Gastroesophageal sphincter (tissue), 4 donors: ENCODE results near the gene MAML2. TPM values are rescaled to one million over a fixed set of nuclear protein-coding genes. Genes with fewer than 3 reads are reported as not detected.
A peak's percentile ranks its signal among the peaks of the same experiment; 100 is the strongest.

Source experiments
- ATAC-seq: fragments of 150-250 bp; one replicate; pipeline ENCODE4 v1.9.1; 2016; ENCODE audit warnings: mild to moderate bottlenecking, moderate library complexity
- H3K27ac ChIP-seq, 4 donors: fragments of 200-600 bp; sonication (generic) in 3 of 4; 1 replicate in 3 of 4; 2 replicates in 1 of 4; pipeline ENCODE4 v1.5.1; 2016 to 2019
- H3K27me3 ChIP-seq: fragments of 200-600 bp; sonication (generic); one replicate; pipeline ENCODE4 v1.5.1; 2019
- H3K36me3 ChIP-seq, 2 donors: fragments of 200-600 bp; sonication (generic); one replicate each; pipeline ENCODE4 v1.5.1; 2019; ENCODE audit warnings: control low read depth in 1 of 2
- H3K4me1 ChIP-seq, 3 donors: fragments of 200-600 bp; sonication (generic); 1 replicate in 2 of 3; 2 replicates in 1 of 3; pipeline ENCODE4 v1.5.1; 2016 to 2019; ENCODE audit warnings: control low read depth in 2 of 3
- H3K4me3 ChIP-seq, 2 donors: fragments of 200-600 bp; sonication (generic); one replicate each; pipeline ENCODE4 v1.5.1; 2019; ENCODE audit warnings: mild to moderate bottlenecking in 1 of 2, moderate library complexity in 1 of 2
- H3K9me3 ChIP-seq, 3 donors: fragments of 200-600 bp; sonication (generic); one replicate each; pipeline ENCODE4 v1.5.1; 2017 to 2019; ENCODE audit warnings: control low read depth in 2 of 3
- EP300 ChIP-seq: sonication (generic); formaldehyde crosslinking; IDR thresholded peaks from one replicate; pipeline ENCODE4 v1.6.1; 2017; ENCODE audit warnings: antibody characterized with exemption, mild to moderate bottlenecking
- POLR2A ChIP-seq, 2 donors: fragments of 450-650 bp; IDR thresholded peaks; one replicate each; pipeline ENCODE4 v1.6.1; 2017; ENCODE audit warnings: antibody characterized with exemption in 2 of 2, mild to moderate bottlenecking in 2 of 2, moderate library complexity in 1 of 2
- POLR2AphosphoS5 ChIP-seq: sonication (generic); formaldehyde crosslinking; IDR thresholded peaks from one replicate; pipeline ENCODE4 v1.6.1; 2017; ENCODE audit warnings: antibody characterized with exemption
- WGBS, 2 donors: methylation state at CpG; one replicate each; pipeline ENCODE4 v1.1.5; 2018; ENCODE audit warnings: low coverage in 1 of 2; 5-methylcytosine and 5-hydroxymethylcytosine counted together
- total RNA-seq, 4 donors: library from RNA; depleted of rRNA; stranded (reverse); fragments of >200 nt; gene quantifications; one replicate each; pipeline ENCODE4 v1.1.0, GENCODE V29; 2016
- TF ChIP-seq, protein P1 (sequence below), 4 experiments: fragments of 200-600 bp in 2 of 4; fragments of 450-650 bp in 2 of 4; sonication (generic) in 1 of 4; IDR thresholded peaks; one replicate each; pipeline ENCODE4 v1.5.1; 2017 to 2019; ENCODE audit warnings: antibody characterized with exemption in 4 of 4, mild to moderate bottlenecking in 2 of 4, moderate library complexity in 2 of 4

The MAML2 gene
- total RNA-seq, 4 donors from 2014 or later: 15.8 to 31.8 (median 23.7) TPM

DNA sequence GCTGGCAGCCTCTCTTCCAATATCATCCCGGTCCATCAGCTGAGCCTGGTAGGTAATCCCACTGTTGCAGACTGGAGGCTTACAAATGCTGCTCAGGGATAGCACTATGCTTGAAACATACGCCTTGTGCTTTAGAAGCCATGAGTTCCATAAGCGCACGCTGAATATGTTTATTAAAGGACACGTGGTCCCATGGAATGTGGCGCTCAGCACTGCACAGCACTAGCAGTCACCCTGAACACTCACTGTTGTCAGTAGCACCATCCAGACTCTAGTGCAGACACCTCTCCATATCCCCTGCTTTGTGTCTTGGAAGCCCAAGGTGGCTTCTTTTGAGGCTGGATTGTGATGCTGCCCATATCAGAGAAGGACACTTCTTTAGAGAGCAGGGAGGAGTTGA is 120.9 kb downstream of the MAML2 start:
- Histone ChIP-seq H3K4me1 (peaks cover 5 to 61% (median 8%) of the 10 kb centered on the region in 3 donors), H3K27ac (no peak overlapping the region)

DNA sequence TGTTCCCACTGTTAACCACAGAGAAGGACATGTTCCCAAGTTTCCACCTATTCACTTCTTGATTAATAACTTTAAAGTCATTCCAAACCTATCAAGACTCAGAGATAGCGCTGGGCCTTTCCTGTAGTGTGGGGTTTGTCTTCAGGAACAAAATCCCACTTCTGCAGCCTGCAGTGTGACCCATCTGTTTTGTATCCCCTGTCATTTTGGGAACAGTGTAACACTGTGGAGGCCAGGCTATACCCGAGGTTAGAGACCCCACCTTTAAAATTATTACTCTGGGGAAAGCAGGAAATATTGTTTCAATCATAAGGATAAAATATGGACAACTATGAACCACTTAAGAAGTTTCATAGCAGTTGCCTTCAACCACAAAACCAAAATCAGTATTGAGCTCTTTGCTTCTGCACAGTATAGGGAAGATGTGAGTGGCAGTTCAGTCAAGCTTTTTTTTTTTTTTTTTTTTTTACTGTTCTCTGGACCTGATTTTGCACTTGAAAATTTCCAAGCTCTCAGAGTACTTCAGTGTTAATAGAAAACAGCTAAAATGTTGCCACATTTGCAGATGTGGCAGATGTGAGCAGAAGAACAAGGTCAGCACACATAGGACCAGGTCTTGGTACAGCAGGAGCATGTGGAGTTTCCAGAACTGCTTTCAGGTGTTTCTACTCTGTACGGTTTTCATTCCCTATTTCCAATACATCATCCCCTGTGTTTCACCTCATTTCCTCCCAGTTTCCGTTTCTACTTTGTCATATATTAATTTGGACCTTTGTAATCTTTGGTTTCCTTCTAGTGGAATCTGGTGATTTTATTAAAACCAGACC is 121.5 kb downstream of the MAML2 start:
- no peak overlapping the region for H3K4me3 ChIP-seq
- H3K27me3 ChIP-seq: no peaks in the 10 kb centered on the region
- TF ChIP-seq EP300: no peak
- TF ChIP-seq POLR2AphosphoS5: no peak
- TF ChIP-seq, protein P1, sequence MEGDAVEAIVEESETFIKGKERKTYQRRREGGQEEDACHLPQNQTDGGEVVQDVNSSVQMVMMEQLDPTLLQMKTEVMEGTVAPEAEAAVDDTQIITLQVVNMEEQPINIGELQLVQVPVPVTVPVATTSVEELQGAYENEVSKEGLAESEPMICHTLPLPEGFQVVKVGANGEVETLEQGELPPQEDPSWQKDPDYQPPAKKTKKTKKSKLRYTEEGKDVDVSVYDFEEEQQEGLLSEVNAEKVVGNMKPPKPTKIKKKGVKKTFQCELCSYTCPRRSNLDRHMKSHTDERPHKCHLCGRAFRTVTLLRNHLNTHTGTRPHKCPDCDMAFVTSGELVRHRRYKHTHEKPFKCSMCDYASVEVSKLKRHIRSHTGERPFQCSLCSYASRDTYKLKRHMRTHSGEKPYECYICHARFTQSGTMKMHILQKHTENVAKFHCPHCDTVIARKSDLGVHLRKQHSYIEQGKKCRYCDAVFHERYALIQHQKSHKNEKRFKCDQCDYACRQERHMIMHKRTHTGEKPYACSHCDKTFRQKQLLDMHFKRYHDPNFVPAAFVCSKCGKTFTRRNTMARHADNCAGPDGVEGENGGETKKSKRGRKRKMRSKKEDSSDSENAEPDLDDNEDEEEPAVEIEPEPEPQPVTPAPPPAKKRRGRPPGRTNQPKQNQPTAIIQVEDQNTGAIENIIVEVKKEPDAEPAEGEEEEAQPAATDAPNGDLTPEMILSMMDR (IDR thresholded peaks at IDR 0.05): no peak
- TF ChIP-seq POLR2A (IDR thresholded peaks at IDR 0.05): no peak
- peaks cover 5 to 61% (median 8%) of the 10 kb centered on the region in 3 donors for H3K4me1 ChIP-seq
- H3K9me3 ChIP-seq: no peaks in the 10 kb centered on the region
- 47 to 61% methylated on average over 3 to 4 of the region's 4 CpGs for WGBS, 2 donors
- H3K36me3 ChIP-seq: no peaks in the 10 kb centered on the region
- H3K27ac ChIP-seq: no peak overlapping the region
- ATAC-seq: no peak

More for the DNA sequence above, 120.9 kb downstream of the MAML2 start:
- Histone ChIP-seq H3K4me3 (no peak overlapping the region), H3K9me3 (no peaks in the 10 kb centered on the region), H3K36me3 (no peaks in the 10 kb centered on the region), H3K27me3 (no peaks in the 10 kb centered on the region)
- no peak for TF ChIP-seq POLR2AphosphoS5
- TF ChIP-seq, protein P1 (IDR thresholded peaks at IDR 0.05): no peak
- TF ChIP-seq POLR2A (IDR thresholded peaks at IDR 0.05): no peak
- no peak for TF ChIP-seq EP300
- no peak for ATAC-seq
- 93 to 100% methylated on average over 1 to 6 of the region's 6 CpGs for WGBS, 2 donors

DNA sequence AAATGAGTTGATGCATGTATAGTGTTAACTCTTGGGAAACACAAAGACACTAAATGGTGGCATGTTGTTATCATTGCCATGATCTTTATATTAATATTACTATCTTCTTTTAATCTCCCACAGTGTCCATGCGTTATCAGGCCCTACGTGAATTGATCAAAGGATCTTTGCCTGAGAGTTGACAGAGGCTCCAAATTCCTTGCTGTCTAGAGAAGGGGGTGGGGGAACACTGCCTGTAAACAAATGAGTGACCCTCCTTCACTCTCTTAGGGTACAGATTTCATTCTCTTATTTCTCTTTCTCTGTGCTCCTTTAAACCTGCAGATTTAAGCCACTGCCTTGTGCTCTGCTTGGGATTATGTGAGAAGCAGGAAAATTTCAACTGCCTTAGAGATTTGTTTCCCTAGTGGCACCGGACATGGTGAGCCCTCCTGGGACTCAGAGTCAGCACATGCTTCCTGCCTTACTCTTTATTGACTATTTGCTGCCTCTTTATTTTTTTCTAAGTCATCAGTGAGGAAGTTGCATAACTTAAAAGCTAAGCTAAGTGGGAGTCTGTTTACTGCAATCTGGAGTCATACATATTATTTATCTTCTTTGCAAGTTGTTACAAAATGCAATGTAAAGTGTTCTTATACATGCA is 122.9 kb downstream of the MAML2 start:
- Histone ChIP-seq H3K4me1 (peaks cover 5 to 66% (median 13%) of the 10 kb centered on the region in 3 donors), H3K27ac (peak overlapping the region in 2 of 4 donors; percentile 34 to 45), H3K4me3 (no peak overlapping the region), H3K27me3 (no peaks in the 10 kb centered on the region), H3K9me3 (no peaks in the 10 kb centered on the region), H3K36me3 (no peaks in the 10 kb centered on the region)
- WGBS, 2 donors: 59 to 94% methylated on average over 2 to 3 of the region's 3 CpGs
- TF ChIP-seq POLR2A (IDR thresholded peaks at IDR 0.05) (no peak), POLR2AphosphoS5 (no peak), EP300 (no peak)
- TF ChIP-seq, protein P1 (IDR thresholded peaks at IDR 0.05): no peak
- peak; percentile 49 for ATAC-seq

DNA sequence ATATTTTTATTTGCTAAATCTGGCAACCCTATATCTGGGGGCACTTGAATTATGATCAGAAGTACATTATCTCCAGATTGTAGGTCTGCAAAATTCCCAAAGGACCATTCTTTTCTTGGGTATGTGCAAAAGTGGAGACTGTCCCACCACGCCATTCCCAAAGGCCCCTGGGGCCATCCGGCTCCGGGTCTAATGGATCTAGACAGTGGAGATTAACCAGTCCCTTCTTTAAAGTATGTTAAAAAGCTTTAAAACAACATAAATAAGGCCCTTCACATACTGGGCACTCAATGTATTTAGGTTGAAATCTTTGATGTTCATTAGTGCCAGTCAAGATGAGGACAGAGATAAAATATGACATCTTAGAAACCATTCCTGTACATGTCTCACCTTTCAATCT is 124.1 kb downstream of the MAML2 start:
- 100% methylated on average over 1 to 3 of the region's 3 CpGs for WGBS, 2 donors
- H3K27ac ChIP-seq: no peak overlapping the region
- no peak for ATAC-seq
- peaks cover 9 to 77% (median 17%) of the 10 kb centered on the region in 3 donors for H3K4me1 ChIP-seq
- H3K9me3 ChIP-seq: no peaks in the 10 kb centered on the region
- H3K27me3 ChIP-seq: no peaks in the 10 kb centered on the region
- H3K36me3 ChIP-seq: no peaks in the 10 kb centered on the region
- no peak overlapping the region for H3K4me3 ChIP-seq
- TF ChIP-seq POLR2A (IDR thresholded peaks at IDR 0.05) (no peak), EP300 (no peak), POLR2AphosphoS5 (no peak)
- TF ChIP-seq, protein P1 (IDR thresholded peaks at IDR 0.05): no peak
